ENCODE results near the gene LSP1. TPM values are rescaled to one million over a fixed set of nuclear protein-coding genes. Genes with fewer than 3 reads are reported as not detected.
A peak's percentile ranks its signal among the peaks of the same experiment; 100 is the strongest.

Gene LSP1
- total RNA-seq, 2 experiments from 2014 or later = 668 to 687 TPM

GRCh38 chr11:1890856-1891830 lies 38.3 kb downstream of the LSP1 start:
- Mint-ChIP-seq H3K4me1 (peaks cover 56% of the 10 kb centered on the region), H3K27ac (peak overlapping the region; percentile 68), H3K4me3 (peak overlapping the region; percentile 76)

GRCh38 chr11:1891831-1892115 lies 38.9 kb downstream of the LSP1 start, which contains the start of gene PRR33:
PRR33 (minus strand) TSS chr11:1891895; CDS start chr11:1890584, 1,311 bp downstream.
- peaks cover 41% of the 10 kb centered on the region for H3K36me3 Mint-ChIP-seq (ENCODE audit: low read depth)
- peaks cover 56% of the 10 kb centered on the region for H3K4me1 Mint-ChIP-seq
- H3K27ac Mint-ChIP-seq = peak within 1 kb of the TSS; percentile 68
- H3K27me3 Mint-ChIP-seq = peaks cover 10% of the 10 kb centered on the region
- H3K4me3 Mint-ChIP-seq = peak within 1 kb of the TSS; percentile 76
- no peak for DNase-seq
- ChIA-PET CTCF (interaction anchor here (1.7 to 3.5 kb wide), 3 partner anchors 10 to 44 kb away, joined by 4 to 18 read pairs (median 15); partner anchors contain the start of gene TNNT3), POLR2A (no interaction called here)
- H3K9me3 Mint-ChIP-seq = no peaks in the 10 kb centered on the region

More at GRCh38 chr11:1890856-1891830, 38.3 kb downstream of the LSP1 start:
- DNase-seq = no peak
- ChIA-PET POLR2A (no interaction called here), CTCF (interaction anchor here (1.0 to 3.5 kb wide), 6 partner anchors 9 to 263 kb away, joined by 3 to 18 read pairs (median 4); partner anchors contain the start of gene TNNT3)
- H3K27me3 Mint-ChIP-seq = peaks cover 6% of the 10 kb centered on the region
- peaks cover 41% of the 10 kb centered on the region for H3K36me3 Mint-ChIP-seq (ENCODE audit: low read depth)
- no peaks in the 10 kb centered on the region for H3K9me3 Mint-ChIP-seq

GRCh38 chr11:1892116-1892515 lies 39.2 kb downstream of the LSP1 start:
- Mint-ChIP-seq H3K4me3 (peak overlapping the region; percentile 32), H3K36me3 (ENCODE audit: low read depth) (peaks cover 38% of the 10 kb centered on the region), H3K27me3 (peaks cover 14% of the 10 kb centered on the region), H3K27ac (no peak overlapping the region), H3K9me3 (no peaks in the 10 kb centered on the region), H3K4me1 (peaks cover 53% of the 10 kb centered on the region)
- DNase-seq = no peak
- ChIA-PET POLR2A (no interaction called here), CTCF (interaction anchor here (2.1 to 3.5 kb wide), 2 partner anchors 10 to 28 kb away, joined by 15 to 18 read pairs; partner anchors contain the start of gene TNNT3)

GRCh38 chr11:1892558-1892957 lies 39.7 kb downstream of the LSP1 start:
- no peak for DNase-seq
- Mint-ChIP-seq H3K27me3 (peaks cover 18% of the 10 kb centered on the region), H3K4me3 (no peak overlapping the region), H3K9me3 (no peaks in the 10 kb centered on the region), H3K27ac (peak overlapping the region; percentile 38), H3K36me3 (ENCODE audit: low read depth) (peaks cover 34% of the 10 kb centered on the region), H3K4me1 (peaks cover 48% of the 10 kb centered on the region)
- ChIA-PET CTCF (interaction anchor here (2.1 to 3.5 kb wide), 2 partner anchors 10 to 28 kb away, joined by 15 to 18 read pairs; partner anchors contain the start of gene TNNT3), POLR2A (no interaction called here)

DNA sequence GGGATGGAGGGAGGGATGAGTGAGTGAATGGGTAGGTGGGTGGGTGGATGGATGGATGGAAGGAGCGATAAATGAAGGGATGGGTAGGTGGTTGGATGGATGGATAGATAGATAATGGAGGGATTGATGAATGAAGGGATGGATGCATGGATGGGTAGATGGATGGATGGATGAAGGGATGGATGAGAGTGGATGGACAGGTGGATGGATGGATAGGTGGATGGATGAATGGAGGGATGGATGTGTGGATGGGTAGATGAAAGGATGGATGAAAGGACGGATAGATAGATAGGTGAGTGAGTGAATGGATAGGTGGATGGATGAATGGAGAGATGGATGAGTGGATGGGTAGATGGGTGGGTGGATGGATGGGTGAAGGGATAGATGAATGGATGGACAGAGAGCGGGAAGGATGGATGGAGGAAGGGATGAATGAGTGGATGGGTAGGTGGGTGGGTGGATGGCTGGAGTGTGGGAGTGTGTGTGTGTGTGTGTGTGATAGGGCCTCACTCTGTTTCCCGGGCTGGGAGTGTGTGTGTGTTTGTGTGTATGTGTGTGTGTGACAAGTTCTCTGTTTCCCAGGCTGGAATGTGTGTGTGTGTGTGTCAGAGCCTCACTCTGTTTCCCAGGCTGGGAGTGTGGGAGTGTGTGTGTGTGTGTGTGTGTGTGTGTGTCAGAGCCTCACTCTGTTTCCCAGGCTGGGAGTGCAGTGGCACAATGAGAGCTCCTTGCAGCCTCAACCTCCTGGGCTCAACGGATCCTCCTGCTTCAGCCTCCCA lies 40.9 kb downstream of the LSP1 start:
- ChIA-PET POLR2A (no interaction called here), CTCF (no interaction called here)
- Mint-ChIP-seq H3K4me1 (peaks cover 36% of the 10 kb centered on the region), H3K27me3 (peaks cover 22% of the 10 kb centered on the region), H3K36me3 (ENCODE audit: low read depth) (peaks cover 23% of the 10 kb centered on the region), H3K27ac (no peak overlapping the region), H3K4me3 (no peak overlapping the region), H3K9me3 (no peaks in the 10 kb centered on the region)
- no peak for DNase-seq

- DNase-seq = no peak
- Mint-ChIP-seq H3K9me3 (no peaks in the 10 kb centered on the region), H3K36me3 (ENCODE audit: low read depth) (peaks cover 19% of the 10 kb centered on the region), H3K27ac (no peak overlapping the region), H3K4me1 (peaks cover 30% of the 10 kb centered on the region), H3K27me3 (peaks cover 26% of the 10 kb centered on the region), H3K4me3 (no peak overlapping the region)
- ChIA-PET POLR2A (interaction anchor here (0.6 kb wide), 1 partner anchor 49 kb away, joined by 5 read pairs; no protein-coding TSS in a partner anchor), CTCF (interaction anchor here (0.6 kb wide), 1 partner anchor 1297 kb away, joined by 4 read pairs; no protein-coding TSS in a partner anchor)
These were observed 41.9 kb downstream of the LSP1 start for GRCh38 chr11:1894759-1895158.

DNA sequence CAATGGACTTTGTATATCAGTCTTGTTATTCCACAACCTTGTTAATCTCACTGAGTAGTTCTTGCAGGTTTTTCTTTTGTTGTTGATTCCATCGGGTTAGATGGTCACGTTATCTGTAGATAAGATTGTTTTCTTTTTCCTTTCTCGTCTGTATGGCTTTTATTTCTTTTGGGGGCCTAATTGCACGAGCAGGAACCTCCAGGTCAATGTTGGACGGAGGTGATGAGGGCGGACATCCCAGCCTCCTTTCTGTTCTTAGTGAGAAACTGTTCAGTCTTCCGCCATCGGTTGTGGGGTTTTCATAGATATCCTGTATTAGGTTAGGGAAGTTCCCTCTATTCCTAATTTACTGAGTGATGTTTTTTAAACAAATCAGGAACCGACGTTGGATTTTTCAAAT lies 43.6 kb downstream of the LSP1 start:
- DNase-seq = no peak
- POLR2A ChIA-PET = no interaction called here
- H3K4me1 Mint-ChIP-seq = peaks cover 16% of the 10 kb centered on the region
- peaks cover 16% of the 10 kb centered on the region for H3K36me3 Mint-ChIP-seq (ENCODE audit: low read depth)
- CTCF ChIA-PET = no interaction called here
- no peaks in the 10 kb centered on the region for H3K9me3 Mint-ChIP-seq
- H3K27ac Mint-ChIP-seq = no peak overlapping the region
- H3K27me3 Mint-ChIP-seq = peaks cover 34% of the 10 kb centered on the region
- no peak overlapping the region for H3K4me3 Mint-ChIP-seq

DNA sequence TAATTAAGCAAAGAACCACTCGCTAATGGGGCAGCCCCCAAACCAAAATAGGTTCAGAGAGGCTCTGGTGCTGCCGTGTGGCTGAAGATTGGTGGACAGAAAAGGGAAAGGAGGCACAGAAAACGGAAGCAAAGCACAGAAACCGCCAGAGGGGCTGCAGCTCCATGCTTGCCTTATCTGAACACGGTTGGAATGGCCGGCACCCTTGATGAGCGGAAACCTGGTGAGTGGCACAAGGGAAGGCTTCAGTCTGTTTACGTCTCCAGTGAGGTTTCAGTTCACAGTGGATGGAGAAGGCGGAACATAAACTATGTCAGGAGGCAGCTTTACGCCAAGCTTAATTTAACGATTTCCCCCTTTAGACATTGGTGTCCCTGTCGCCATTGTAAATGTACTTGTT lies 44.0 kb downstream of the LSP1 start:
- ChIA-PET POLR2A (no interaction called here), CTCF (no interaction called here)
- Mint-ChIP-seq H3K4me1 (peaks cover 14% of the 10 kb centered on the region), H3K36me3 (ENCODE audit: low read depth) (peaks cover 15% of the 10 kb centered on the region), H3K9me3 (no peaks in the 10 kb centered on the region), H3K27ac (no peak overlapping the region), H3K4me3 (no peak overlapping the region), H3K27me3 (peaks cover 35% of the 10 kb centered on the region)
- DNase-seq = no peak

GRCh38 chr11:1899090-1899489 lies 46.2 kb downstream of the LSP1 start:
- H3K9me3 Mint-ChIP-seq = no peaks in the 10 kb centered on the region
- POLR2A ChIA-PET = interaction anchor here (0.6 kb wide), 1 partner anchor 14 kb away, joined by 5 read pairs; no protein-coding TSS in a partner anchor
- peaks cover 39% of the 10 kb centered on the region for H3K27me3 Mint-ChIP-seq
- no peak overlapping the region for H3K27ac Mint-ChIP-seq
- DNase-seq = no peak
- H3K4me3 Mint-ChIP-seq = no peak overlapping the region
- no peaks in the 10 kb centered on the region for H3K4me1 Mint-ChIP-seq
- CTCF ChIA-PET = interaction anchor here (1.2 kb wide), 2 partner anchors 50 to 103 kb away, joined by 3 read pairs; no protein-coding TSS in a partner anchor
- no peaks in the 10 kb centered on the region for H3K36me3 Mint-ChIP-seq (ENCODE audit: low read depth)

DNA sequence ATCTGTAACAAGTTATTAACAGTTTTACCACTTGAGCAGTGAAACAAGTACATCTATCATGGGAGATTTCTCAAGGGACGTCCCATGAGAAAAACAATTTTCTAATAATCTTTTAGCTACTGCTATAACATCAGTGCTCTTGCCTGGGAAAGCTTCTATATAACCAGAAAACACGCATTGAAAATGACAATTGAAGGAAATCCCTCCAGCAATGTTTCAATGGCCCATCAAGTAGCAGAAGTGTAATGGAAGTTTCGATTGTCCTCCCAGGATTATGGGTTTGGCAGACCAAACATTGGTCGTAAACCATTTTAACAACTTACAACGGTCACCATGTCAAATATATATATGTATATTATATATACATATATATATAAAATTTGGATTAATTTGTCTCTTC lies 46.8 kb downstream of the LSP1 start:
- H3K27ac Mint-ChIP-seq = no peak overlapping the region
- DNase-seq = no peak
- no peak overlapping the region for H3K4me3 Mint-ChIP-seq
- no peaks in the 10 kb centered on the region for H3K36me3 Mint-ChIP-seq (ENCODE audit: low read depth)
- H3K9me3 Mint-ChIP-seq = no peaks in the 10 kb centered on the region
- ChIA-PET CTCF (interaction anchor here (1.2 kb wide), 2 partner anchors 49 to 102 kb away, joined by 3 read pairs; no protein-coding TSS in a partner anchor), POLR2A (no interaction called here)
- H3K27me3 Mint-ChIP-seq = peaks cover 40% of the 10 kb centered on the region
- H3K4me1 Mint-ChIP-seq = no peaks in the 10 kb centered on the region

DNA sequence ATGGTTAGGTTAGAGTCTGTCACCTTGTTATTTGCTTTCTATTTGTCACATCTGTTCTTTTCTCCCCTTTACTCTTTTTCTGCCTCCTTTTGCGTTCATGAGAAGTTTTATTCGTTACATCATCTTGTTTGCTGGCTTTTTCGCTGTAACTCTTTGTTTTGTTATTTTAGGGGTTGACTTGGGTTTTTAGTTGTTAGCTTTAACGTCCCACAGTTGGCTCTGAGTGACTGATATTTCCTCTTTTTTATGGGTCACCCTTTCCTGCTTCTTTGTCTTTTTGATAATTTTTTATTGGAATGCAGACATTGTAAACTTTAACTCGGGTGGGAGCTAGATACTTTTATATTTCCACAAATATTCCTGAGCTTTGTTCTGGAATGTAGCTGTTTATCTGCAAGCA lies 53.3 kb downstream of the LSP1 start:
- Mint-ChIP-seq H3K27me3 (peaks cover 22% of the 10 kb centered on the region), H3K36me3 (ENCODE audit: low read depth) (no peaks in the 10 kb centered on the region), H3K4me3 (no peak overlapping the region), H3K4me1 (no peaks in the 10 kb centered on the region), H3K9me3 (no peaks in the 10 kb centered on the region), H3K27ac (no peak overlapping the region)
- POLR2A ChIA-PET = no interaction called here
- CTCF ChIA-PET = interaction anchor here (1.8 kb wide), 1 partner anchor 42 kb away, joined by 5 read pairs; the partner anchor contains the start of gene MRPL23
- no peak for DNase-seq

DNA sequence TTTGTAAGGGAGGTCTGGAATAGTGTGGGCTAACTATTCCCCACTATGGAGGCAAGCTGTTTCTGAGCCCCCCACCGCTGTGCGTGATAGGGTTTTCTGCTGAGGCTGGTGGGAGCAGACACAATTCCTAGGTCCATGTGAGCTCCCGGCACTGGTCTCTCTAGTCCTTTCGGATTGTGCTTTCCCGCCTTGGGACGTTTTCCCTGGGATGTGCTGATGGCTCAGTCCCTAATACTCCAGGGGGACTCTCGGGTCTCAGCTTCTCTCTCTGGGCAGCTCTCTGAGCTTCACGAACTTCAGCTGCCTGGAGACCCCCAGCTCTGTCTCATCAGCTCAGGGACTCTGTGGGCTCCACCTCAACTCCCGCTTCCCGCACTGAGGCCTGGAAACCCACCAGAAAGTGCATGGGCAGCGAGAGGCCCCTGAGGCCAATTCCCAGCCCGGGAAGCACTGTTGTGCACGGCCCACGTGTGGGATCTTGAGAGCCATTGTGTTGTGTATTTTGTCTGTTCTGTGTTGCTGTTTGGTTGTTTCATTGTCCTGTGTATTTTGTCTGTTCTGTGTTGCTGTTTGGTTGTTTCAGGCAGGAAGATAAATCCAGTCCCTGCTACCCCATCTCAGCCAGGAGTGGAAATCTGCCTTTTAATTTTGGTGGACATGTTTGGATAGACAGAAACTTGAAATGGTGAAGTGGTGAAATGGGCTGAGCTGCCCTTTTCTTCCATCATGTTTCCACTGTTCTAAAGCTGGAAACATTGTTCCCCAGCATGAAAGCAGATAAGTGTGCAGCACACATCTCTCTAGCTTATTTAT lies 53.9 kb downstream of the LSP1 start:
- ChIA-PET POLR2A (no interaction called here), CTCF (interaction anchor here (1.8 kb wide), 1 partner anchor 41 kb away, joined by 5 read pairs; the partner anchor contains the start of gene MRPL23)
- DNase-seq = no peak
- no peaks in the 10 kb centered on the region for H3K36me3 Mint-ChIP-seq (ENCODE audit: low read depth)
- no peaks in the 10 kb centered on the region for H3K9me3 Mint-ChIP-seq
- H3K4me3 Mint-ChIP-seq = no peak overlapping the region
- peaks cover 19% of the 10 kb centered on the region for H3K27me3 Mint-ChIP-seq
- H3K27ac Mint-ChIP-seq = no peak overlapping the region
- no peaks in the 10 kb centered on the region for H3K4me1 Mint-ChIP-seq

Data from activated CD4-positive, alpha-beta T cell treated with anti-CD3 and anti-CD28 coated beads, Interleukin-2, amount 10 ng/mL, durations not matched to agents 7 days and 5 days (primary cell).